ENCODE results near the gene TUFM. TPM values are rescaled to one million over a fixed set of nuclear protein-coding genes. Genes with fewer than 3 reads are reported as not detected.
A peak's percentile ranks its signal among the peaks of the same experiment; 100 is the strongest.

TUFM gene
- total RNA-seq, 1 donor from 2014 or later, result 143 TPM

DNA sequence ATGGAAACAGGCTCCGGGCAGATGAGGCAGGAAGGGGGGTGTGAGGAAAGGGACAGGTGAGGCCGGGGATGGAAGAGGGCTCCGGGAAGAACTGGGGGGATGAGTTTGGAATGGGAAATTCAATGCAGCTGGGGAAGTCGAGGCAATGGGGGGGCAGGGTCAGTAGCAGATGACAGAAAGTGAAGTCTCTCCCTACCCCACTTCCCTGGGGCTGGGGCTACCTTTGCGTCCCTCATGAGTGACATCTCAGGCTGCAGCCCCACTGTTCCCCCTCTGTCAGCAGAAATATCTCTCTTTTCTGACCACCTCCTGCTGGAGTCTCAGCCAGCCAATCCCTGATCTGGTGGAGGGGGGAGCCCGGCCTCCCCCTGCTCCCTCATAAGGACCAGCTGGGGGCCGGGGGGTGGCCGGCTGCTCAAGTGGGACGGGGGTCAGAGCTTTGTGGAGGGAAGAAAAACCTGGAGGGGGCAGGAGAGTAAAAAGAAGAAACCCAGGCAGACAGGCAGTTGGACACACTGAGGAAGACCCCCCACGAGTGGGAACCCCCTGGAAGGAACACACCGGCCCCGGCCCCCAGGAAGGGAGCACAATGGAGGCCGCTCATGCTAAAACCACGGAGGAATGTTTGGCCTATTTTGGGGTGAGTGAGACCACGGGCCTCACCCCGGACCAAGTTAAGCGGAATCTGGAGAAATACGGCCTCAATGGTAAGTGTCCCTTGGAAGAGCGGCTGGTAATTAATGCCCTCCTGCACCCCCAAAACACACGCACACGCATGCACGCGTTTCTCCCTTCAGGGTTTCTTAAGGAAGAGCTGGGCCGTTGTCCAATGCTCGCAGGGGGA is 32.2 kb upstream of the TUFM start, which contains the start of gene ATP2A1:
TSS of gene ATP2A1 (plus strand) at position 406 of the 844 bp plus-strand sequence. CDS start at position 590, 184 bp downstream.
- Mint-ChIP-seq H3K27ac (ENCODE audit: unreplicated experiment) (peak within 1 kb of the TSS; percentile 62), H3K4me1 (ENCODE audit: low read depth, unreplicated experiment) (peaks cover 11% of the 10 kb centered on the region), H3K36me3 (ENCODE audit: unreplicated experiment) (no peaks in the 10 kb centered on the region), H3K9me3 (ENCODE audit: unreplicated experiment) (peaks cover 7% of the 10 kb centered on the region), H3K4me3 (ENCODE audit: unreplicated experiment) (peak within 1 kb of the TSS; percentile 93), H3K27me3 (ENCODE audit: unreplicated experiment) (peaks cover 14% of the 10 kb centered on the region)
- DNase-seq, result no peak
- TF ChIP-seq, protein P1, sequence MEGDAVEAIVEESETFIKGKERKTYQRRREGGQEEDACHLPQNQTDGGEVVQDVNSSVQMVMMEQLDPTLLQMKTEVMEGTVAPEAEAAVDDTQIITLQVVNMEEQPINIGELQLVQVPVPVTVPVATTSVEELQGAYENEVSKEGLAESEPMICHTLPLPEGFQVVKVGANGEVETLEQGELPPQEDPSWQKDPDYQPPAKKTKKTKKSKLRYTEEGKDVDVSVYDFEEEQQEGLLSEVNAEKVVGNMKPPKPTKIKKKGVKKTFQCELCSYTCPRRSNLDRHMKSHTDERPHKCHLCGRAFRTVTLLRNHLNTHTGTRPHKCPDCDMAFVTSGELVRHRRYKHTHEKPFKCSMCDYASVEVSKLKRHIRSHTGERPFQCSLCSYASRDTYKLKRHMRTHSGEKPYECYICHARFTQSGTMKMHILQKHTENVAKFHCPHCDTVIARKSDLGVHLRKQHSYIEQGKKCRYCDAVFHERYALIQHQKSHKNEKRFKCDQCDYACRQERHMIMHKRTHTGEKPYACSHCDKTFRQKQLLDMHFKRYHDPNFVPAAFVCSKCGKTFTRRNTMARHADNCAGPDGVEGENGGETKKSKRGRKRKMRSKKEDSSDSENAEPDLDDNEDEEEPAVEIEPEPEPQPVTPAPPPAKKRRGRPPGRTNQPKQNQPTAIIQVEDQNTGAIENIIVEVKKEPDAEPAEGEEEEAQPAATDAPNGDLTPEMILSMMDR (IDR thresholded peaks at IDR 0.05; ENCODE audit: partially characterized antibody, unreplicated experiment), result no peak

DNA sequence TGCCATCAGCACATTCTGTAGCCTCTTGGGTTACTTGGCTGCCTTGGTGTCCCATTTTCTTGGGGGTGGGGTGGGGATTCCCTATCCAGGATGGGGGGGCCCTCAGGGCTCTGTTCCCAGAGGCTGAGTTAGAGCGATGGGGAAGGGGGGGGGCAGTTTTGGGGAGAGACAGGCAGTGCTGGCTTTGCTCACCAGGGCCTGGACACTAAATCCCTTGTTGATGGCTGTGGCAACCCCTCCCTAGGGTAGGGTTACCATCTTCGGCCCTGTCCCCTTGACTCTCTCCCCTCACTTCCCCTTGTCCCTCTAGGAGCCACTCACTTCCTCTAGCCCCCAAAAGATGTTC is 31.5 kb upstream of the TUFM start:
- H3K4me3 Mint-ChIP-seq (ENCODE audit: unreplicated experiment), result no peak overlapping the region

DNA sequence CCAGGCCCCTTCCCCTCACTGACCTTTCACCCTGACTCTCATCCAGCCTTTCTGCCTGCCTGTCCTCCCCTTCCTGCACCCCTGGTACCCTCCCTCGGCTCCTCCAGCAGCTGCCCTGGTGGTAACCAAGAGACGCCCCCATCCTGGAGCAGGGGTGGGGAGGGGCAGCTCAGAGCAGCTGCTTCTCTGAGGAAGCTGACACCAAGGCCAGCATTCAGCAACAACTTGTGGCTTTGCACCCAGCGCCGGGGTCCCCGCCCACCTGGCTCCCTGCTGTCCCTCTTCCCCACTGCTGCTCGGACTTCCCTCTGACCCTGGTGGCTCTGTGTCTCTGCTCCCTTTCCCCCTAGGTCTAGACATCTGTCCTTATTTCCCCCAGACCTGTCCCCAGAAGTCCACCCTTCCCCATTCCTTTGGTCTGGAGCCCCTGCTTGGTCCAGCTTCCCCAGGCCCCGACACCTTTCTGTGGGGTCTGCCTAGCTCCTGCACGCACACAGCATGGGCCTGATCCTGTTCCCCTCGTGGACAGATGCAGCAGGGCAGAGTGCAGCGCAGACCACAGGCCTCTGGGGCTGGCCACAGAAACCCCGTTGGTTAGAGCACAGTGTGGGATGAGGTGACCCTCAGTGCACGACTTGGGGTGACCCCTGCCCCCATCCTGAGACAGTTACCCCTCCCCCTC is 31.0 kb upstream of the TUFM start:
- DNase-seq, result no peak
- TF ChIP-seq, protein P1 (IDR thresholded peaks at IDR 0.05; ENCODE audit: partially characterized antibody, unreplicated experiment), result no peak
- Mint-ChIP-seq H3K9me3 (ENCODE audit: unreplicated experiment) (peaks cover 6% of the 10 kb centered on the region), H3K27me3 (ENCODE audit: unreplicated experiment) (peaks cover 12% of the 10 kb centered on the region), H3K27ac (ENCODE audit: unreplicated experiment) (peak overlapping the region; percentile 52), H3K4me1 (ENCODE audit: low read depth, unreplicated experiment) (peaks cover 10% of the 10 kb centered on the region), H3K4me3 (ENCODE audit: unreplicated experiment) (no peak overlapping the region), H3K36me3 (ENCODE audit: unreplicated experiment) (no peaks in the 10 kb centered on the region)

More for the DNA sequence above, 31.5 kb upstream of the TUFM start:
- peaks cover 11% of the 10 kb centered on the region for H3K4me1 Mint-ChIP-seq (ENCODE audit: low read depth, unreplicated experiment)
- peaks cover 7% of the 10 kb centered on the region for H3K9me3 Mint-ChIP-seq (ENCODE audit: unreplicated experiment)
- no peak for DNase-seq
- H3K27ac Mint-ChIP-seq (ENCODE audit: unreplicated experiment), result no peak overlapping the region
- no peaks in the 10 kb centered on the region for H3K36me3 Mint-ChIP-seq (ENCODE audit: unreplicated experiment)
- TF ChIP-seq, protein P1 (IDR thresholded peaks at IDR 0.05; ENCODE audit: partially characterized antibody, unreplicated experiment), result no peak
- H3K27me3 Mint-ChIP-seq (ENCODE audit: unreplicated experiment), result peaks cover 14% of the 10 kb centered on the region

DNA sequence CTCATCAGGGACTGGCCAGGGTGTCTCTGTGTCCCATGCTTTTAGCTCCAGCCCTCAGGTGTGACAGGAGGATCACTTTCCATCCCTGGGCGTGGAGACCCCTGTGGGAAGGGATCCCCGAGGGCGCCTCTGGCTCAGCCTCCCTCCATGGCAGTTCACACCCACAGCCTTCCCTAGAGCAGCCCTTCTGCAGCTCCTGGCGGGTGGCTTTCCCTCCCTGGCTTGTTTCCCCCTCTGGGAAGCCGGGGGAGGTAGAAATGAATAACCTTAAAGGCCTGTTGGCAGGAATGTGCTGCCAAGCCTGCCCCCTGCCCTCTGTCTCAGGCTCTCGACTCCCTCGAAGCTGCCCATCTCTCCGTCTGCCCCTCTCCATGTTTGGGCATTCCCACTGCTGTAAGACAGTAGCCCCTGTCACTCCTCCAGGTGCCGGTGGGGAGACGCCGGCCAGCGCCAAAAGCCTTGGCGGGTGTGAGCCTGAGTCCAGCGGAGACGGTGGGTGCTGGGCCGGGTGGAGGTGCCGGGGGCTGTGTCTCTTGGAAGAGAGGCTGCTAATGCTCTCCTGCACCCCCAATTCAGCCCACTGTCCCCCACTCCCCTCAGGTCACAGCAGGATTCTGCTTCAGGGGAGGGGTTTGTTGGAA is 30.0 kb upstream of the TUFM start:
- H3K36me3 Mint-ChIP-seq (ENCODE audit: unreplicated experiment), result no peaks in the 10 kb centered on the region
- TF ChIP-seq, protein P1 (IDR thresholded peaks at IDR 0.05; ENCODE audit: partially characterized antibody, unreplicated experiment), result no peak
- H3K27ac Mint-ChIP-seq (ENCODE audit: unreplicated experiment), result no peak overlapping the region
- peaks cover 3% of the 10 kb centered on the region for H3K9me3 Mint-ChIP-seq (ENCODE audit: unreplicated experiment)
- H3K27me3 Mint-ChIP-seq (ENCODE audit: unreplicated experiment), result peaks cover 10% of the 10 kb centered on the region
- no peak for DNase-seq
- peaks cover 9% of the 10 kb centered on the region for H3K4me1 Mint-ChIP-seq (ENCODE audit: low read depth, unreplicated experiment)
- no peak overlapping the region for H3K4me3 Mint-ChIP-seq (ENCODE audit: unreplicated experiment)
